HepG2 (cell line): ENCODE measurements around the gene CCDC142.

ENCODE experiments used
- CTCF ChIP-seq: sonication (generic); formaldehyde crosslinking; IDR thresholded peaks from 2 replicates; pipeline ENCODE4 v1.5.0; 2020; ENCODE audit warnings: mild to moderate bottlenecking, missing genetic modification reagents, moderate library complexity
- POLR2AphosphoS5 ChIP-seq: IDR thresholded peaks from 2 replicates; pipeline ENCODE4 v1.6.1; 2012; ENCODE audit warnings: low read depth, low read length
- SMAD1 ChIP-seq: sonication (generic); formaldehyde crosslinking; IDR thresholded peaks from 2 replicates; pipeline ENCODE4 v1.4.0; 2020; ENCODE audit warnings: missing genetic modification reagents, low read depth, mild to moderate bottlenecking, borderline replicate concordance
- SOX6 ChIP-seq, 2 experiments: fragments of 450-650 bp in 1 of 2; sonication (generic) in 1 of 2; formaldehyde crosslinking in 1 of 2; IDR thresholded peaks; 2 replicates each; pipeline versions ENCODE4 v1.4.0 to v1.6.1; 2017 to 2020; ENCODE audit warnings: antibody characterized with exemption in 1 of 2, mild to moderate bottlenecking in 1 of 2, missing genetic modification reagents in 1 of 2
- SP140L ChIP-seq: sonication (generic); formaldehyde crosslinking; IDR thresholded peaks from 2 replicates; pipeline ENCODE4 v1.4.0; 2020; ENCODE audit warnings: missing genetic modification reagents, borderline replicate concordance
- TCF7 ChIP-seq: sonication (generic); IDR thresholded peaks from 2 replicates; pipeline ENCODE4 v1.6.1; 2016; ENCODE audit warnings: antibody characterized with exemption, low read depth
- USF2 ChIP-seq, 2 experiments: sonication (generic) in 1 of 2; formaldehyde crosslinking in 1 of 2; IDR thresholded peaks; 2 replicates each; pipeline versions ENCODE4 v1.5.1 to v1.6.1; 2011 to 2020; ENCODE audit warnings: borderline replicate concordance in 1 of 2, low read depth in 1 of 2, low read length in 1 of 2, mild to moderate bottlenecking in 1 of 2, missing genetic modification reagents in 1 of 2, moderate library complexity in 1 of 2
- ZNF713 ChIP-seq: sonication (generic); formaldehyde crosslinking; IDR thresholded peaks from 2 replicates; pipeline ENCODE4 v1.4.0; 2020; ENCODE audit warnings: mild to moderate bottlenecking, missing genetic modification reagents
- TF ChIP-seq, protein P1 (sequence below): sonication (generic); formaldehyde crosslinking; IDR thresholded peaks from 2 replicates; pipeline ENCODE4 v1.4.0; 2020; ENCODE audit warnings: missing genetic modification reagents

DNA sequence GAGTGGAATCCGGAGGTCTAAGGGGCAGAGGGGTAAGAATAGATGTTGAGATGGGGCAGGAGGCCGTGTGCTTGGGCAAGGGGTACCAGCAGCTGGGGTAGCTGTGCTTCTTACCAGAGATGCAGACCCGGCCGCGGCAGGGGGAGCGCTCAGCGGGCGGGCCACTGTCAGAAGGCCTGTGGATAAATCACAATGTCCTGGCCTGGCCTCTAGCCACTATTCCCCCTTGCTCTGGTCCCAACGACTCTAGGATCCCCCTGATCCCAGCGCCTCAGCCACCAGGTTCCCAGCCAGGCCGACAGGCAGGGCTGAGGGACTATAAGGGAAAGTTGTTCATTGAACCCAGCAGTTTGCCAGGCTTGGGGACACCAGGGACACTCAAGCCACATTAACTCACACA, 52.3 kb downstream of the CCDC142 start:
- TF ChIP-seq CTCF (CRISPR knock-in tag) (no peak), TCF7 (no peak), ZNF713 (CRISPR knock-in tag) (0 out of 2 replicates have a peak, but pooled peaks have one; percentile 21), SP140L (CRISPR knock-in tag) (no peak), SMAD1 (no peak), USF2 (IDR thresholded peaks at IDR 0.05; ENCODE audit: low read depth, low read length) (no peak), USF2 (CRISPR knock-in tag; IDR thresholded peaks at IDR 0.05; ENCODE audit: borderline replicate concordance) (no peak), POLR2AphosphoS5 (no peak), SOX6 (IDR thresholded peaks at IDR 0.05) (no peak), SOX6 (CRISPR knock-in tag; IDR thresholded peaks at IDR 0.05) (no peak)
- TF ChIP-seq, protein P1, sequence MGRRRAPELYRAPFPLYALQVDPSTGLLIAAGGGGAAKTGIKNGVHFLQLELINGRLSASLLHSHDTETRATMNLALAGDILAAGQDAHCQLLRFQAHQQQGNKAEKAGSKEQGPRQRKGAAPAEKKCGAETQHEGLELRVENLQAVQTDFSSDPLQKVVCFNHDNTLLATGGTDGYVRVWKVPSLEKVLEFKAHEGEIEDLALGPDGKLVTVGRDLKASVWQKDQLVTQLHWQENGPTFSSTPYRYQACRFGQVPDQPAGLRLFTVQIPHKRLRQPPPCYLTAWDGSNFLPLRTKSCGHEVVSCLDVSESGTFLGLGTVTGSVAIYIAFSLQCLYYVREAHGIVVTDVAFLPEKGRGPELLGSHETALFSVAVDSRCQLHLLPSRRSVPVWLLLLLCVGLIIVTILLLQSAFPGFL (CRISPR knock-in tag): no peak
